Posterior vena cava (tissue), 2 donors: ENCODE results near the gene WSB2. TPM values are rescaled to one million over a fixed set of nuclear protein-coding genes. Genes with fewer than 3 reads are reported as not detected.
"Not testable (repeated sequence)": the region's sequence is repeated elsewhere in the genome, so short reads cannot be mapped to it uniquely, and the experiment has no call there.

Experiments
- DNase-seq: peaks from one replicate; pipeline ENCODE4 v3.0.0-alpha.2; 2020; ENCODE audit warnings: low spot score
- intact Hi-C, 2 donors: fragments of 100-400 bp; cut with DNase I; formaldehyde crosslinking; loops; one replicate each; pipeline versions ENCODE4 v1.14.1 to v1.14.2; 2022 to 2023
- long read RNA-seq, 2 donors: library from polyadenylated mRNA; unstranded; transcript quantifications; one replicate each; pipeline ENCODE4 v2.0.0, GENCODE V29; 2020 to 2021
- total RNA-seq, 2 donors: library from RNA; stranded (reverse); fragmentation: NEBNext Ultra II Directional; extraction: Animal tissue kit (Norgen Biotek cat#: 25700); gene quantifications; one replicate each; pipeline ENCODE4 v1.2.1, GENCODE V29; 2021
- donor health status: DM: yes; HTN: yes; CAD: no.
- donor health status: DM: yes; HTN: yes; CAD: no.

The WSB2 gene
- 100 to 1,000 TPM in 1 of 2 donors, 10 to 100 TPM in 1; 73.1 to 107 TPM for total RNA-seq
- long read RNA-seq, donor 1, transcript WSB2-201 (9 exons, 2,646 nt) = major isoform, 25 of 45 reads
- long read RNA-seq, donor 1, partial matches to known transcripts = 16 of 45 reads
- long read RNA-seq, donor 1, other reads (novel, unspliced or antisense) = 4 of 45 reads
- long read RNA-seq, donor 2, transcript WSB2-201 (9 exons, 2,646 nt) = major isoform, 14 of 59 reads
- long read RNA-seq, donor 2, partial matches to known transcripts = 36 of 59 reads
- long read RNA-seq, donor 2, other reads (novel, unspliced or antisense) = 7 of 59 reads

DNA sequence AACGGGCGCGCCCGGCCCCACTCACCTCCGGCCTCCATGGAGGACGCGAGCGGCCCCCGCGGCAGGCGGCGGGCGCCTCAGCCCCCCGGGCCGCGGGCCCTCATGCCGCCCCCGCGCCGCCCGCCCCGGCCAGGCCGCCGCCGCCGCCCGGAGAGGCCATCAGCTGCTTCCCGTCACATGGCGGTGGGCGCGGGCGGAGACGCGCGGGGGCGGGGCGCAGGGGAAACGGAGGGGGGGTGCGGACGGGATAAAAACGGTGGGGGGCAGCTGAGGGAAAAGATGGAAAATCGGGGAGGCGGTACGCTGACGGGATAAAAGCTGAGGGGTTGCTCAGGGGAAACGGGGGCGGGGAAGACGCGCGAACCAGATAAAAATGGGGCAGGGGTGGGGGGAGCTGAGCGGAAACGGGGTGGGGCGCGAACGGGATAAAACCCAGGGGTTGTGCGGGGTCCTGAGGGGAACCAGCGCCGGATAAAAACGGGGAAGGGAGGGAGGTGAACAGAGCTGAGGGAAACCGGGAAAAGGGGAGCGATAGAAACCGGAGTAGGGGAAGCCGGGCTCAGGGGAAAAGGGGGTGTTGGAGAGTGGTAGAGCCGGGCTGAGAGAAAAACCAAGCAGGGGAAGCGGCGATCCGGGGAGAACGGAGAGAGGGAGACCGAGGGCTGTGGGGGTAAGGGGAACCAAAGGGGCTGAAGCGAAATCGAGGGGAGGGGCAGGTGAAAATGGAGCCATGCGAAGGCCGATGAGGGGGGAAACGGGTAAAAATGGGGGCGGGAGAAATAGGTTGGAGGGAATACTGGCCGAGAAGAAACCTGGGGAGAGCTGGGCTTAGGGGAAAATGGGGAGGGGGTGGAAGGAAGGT is at the start of gene WSB2:
TSS of gene WSB2 (minus strand) at position 169 of the 862 bp plus-strand sequence. CDS start at position 38, 131 bp downstream.
- DNase-seq = peak; percentile 93
- intact Hi-C loops = no loop called here

- intact Hi-C loops = no loop called here
- DNase-seq = no peak
Measured at GRCh38 chr12:118109088-118109487, 48.1 kb upstream of the WSB2 start.

DNA sequence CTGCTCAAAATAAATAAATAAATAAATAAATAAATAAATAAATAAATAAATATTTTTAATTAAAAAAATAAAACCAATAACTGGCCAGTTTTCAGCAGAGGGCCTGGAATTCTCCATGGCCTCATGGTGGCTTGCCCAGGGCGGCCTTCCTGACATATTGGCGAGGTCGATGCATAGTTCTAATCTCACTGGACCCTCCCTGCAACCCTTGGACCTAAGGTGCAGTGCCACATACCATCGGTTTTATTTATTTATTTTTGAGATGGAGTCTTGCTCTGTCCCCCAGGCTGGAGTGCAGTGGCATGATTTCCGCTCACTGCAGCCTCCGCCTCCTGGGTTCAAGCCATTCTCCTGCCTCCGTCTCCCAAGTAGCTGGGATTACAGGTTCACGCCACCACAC is 46.7 kb upstream of the WSB2 start:
- no peak for DNase-seq
- intact Hi-C loops = no loop called here

DNA sequence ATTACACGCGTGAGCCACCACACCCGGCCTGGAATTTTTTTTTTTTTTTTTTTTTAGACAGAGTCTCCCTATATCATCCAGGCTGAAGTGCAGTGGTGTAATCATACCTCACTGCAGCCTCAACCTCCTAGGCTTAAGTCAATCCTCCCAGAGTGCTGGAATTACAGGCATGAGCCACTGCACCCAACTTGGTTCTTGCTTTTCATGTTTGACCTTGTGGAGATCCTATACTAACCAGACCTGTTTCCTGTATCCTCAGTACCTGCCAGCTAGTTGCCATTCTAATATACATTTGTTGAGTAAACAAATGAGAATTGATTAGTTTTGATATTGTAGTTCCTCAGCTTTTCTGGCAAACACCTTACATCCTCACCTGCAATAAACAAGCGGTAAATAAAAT is 46.0 kb upstream of the WSB2 start:
- DNase-seq = no peak
- intact Hi-C loops = no loop called here

DNA sequence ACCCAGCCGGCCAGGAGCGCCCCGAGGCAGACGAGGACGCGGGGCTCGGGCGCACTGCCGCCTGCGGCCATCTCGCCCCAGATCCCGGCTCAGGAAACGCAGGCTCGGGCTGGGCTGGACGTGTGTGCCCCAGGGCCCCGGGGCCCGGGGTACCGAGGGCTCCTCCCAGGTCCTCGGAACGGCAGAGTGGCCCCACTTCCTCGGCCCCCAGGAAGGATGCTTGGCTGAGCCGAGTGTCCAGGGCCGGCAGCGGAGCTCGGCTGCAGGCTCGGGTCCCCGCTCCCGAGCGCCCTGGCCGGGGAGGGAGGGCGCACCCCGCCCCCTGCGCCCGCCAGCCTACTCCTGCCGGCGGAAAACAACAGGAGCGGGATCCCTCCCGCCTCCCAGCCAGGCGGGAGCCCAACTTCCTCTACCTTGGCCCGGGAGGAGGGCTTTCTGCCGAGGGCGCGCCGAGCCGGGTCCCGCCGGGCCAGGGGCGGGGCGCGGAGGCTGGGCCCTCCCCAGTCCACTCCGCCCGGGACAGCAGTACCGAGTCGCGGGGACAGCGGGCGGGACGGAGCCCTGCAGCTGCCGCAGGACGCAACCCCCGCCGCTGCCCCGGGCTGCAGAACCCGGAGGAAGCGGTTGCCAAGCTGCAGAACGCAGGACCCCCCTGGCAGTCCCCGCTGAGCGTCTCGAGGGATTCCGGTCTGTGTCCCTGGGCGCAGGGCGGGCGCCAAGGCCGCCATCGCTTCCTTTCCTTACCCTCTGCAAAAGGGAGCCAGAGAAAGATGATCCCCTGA is 42.8 kb upstream of the WSB2 start, which contains the start of gene VSIG10:
TSS of gene VSIG10 (minus strand) at position 411 of the 782 bp plus-strand sequence. CDS start at position 71, 340 bp downstream.
- peak; percentile 83 for DNase-seq
- intact Hi-C loops = no loop called here

DNA sequence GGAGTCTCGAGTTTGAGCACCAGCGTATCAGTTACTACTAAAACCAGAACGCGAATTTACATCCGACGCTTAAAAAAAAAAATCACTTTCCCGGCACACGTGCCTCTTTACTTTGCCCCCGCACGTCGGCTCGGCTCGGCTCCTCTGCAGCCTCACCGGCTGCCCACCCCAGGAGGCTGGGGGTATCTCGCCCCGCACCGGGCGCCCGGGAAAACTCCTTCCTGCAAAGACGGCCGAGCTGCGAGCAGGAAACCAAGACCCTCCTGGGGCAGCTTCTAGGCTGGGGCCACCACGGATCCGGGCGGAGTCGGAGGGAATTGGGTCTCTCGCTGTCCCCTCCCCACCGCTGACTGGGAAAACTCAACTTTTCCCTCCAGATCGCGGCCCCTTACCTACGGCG is 42.2 kb upstream of the WSB2 start:
- intact Hi-C loops = no loop called here
- peak; percentile 85 for DNase-seq

DNA sequence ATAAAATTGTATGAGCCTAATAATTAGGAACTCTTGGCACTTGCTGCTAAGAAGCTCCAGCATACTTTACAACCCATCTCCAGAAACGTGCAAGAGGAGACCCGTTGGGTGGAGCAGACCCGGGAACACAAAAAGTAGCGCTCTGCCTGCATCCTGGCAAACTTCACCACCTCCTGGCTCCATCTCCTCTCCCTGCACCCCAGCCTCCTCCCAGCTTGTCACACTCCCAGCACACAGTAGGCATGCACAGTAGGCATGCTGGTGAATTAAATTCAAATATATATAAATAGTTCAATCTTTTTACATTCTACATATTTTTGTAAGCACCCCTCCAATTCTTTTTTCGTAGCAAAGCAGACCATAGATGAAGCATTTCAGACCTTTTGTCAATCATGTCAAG is 41.6 kb upstream of the WSB2 start:
- DNase-seq = no peak
- intact Hi-C loops = no loop called here

GRCh38 chr12:118102070-118102469 is 41.1 kb upstream of the WSB2 start:
- DNase-seq = no peak
- intact Hi-C loops = no loop called here

- intact Hi-C loops = no loop called here
- no peak for DNase-seq
Measured at GRCh38 chr12:118101051-118101450, 40.1 kb upstream of the WSB2 start.

DNA sequence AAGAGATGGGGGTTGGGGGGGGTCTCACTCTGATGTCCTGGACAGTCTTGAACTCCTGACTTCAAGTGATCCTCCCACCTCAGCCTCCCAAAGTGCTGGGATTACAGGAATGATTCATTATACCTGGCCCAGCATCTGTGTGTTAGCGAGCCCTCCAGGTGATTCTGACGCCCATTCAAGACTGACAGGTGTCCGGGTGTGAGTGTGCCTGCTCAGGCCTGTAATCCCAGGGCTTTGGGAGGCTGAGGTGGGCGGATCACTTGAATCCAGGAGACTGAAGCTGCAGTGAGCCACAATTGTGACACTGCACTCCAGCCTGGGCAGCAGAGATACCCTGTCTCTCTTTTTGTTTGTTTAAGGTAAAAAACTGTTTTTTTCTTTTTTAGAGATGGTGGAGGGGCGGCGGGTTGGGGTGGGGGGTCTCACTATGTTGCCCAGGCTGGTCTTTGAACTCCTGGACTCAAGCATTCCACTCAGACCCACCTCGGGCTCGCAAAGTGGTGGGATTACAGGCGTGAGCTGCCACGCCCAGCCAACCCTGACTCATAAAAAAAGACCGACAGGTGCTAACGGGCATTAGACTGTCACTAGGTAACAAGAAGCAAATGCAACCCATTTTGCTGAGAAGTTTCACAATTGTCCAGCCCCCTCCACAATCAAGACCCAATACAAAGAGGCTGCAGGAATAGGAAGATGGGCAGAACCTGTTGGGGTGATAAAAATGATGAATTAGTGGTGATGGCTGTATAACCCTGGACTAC is 38.1 kb upstream of the WSB2 start:
- no peak for DNase-seq
- intact Hi-C loops = no loop called here

- intact Hi-C loops = no loop called here
- no peak for DNase-seq
Measured at GRCh38 chr12:118098401-118098800, 37.4 kb upstream of the WSB2 start.

DNA sequence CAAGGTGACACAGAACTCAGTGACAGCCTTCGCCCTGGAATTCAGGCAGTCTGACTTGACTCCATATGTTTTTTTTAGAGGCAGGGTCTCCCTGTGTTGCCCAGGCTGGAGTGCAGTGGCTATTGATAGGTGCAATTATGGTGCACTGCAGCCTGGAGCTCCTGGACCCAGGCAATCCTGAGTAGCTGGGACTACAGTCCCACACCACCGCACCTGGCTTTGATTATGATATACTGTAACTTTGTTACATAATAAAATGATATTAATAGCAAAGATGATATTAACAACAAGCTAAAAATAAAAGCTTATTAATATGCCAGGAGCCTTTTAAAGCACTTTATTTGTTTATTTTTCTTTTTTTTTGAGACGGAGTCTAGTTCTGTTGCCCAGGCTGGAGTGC is 33.1 kb upstream of the WSB2 start:
- intact Hi-C loops = no loop called here
- DNase-seq = no peak

GRCh38 chr12:118089782-118090181 is 28.8 kb upstream of the WSB2 start:
- no peak for DNase-seq
- intact Hi-C loops = no loop called here

GRCh38 chr12:118082161-118082560 is 21.2 kb upstream of the WSB2 start:
- DNase-seq = no peak
- intact Hi-C loops = loop anchor here in 1 of 2 donors (5.0 kb wide), 1 partner anchor 1670 kb away; no protein-coding TSS in a partner anchor

- intact Hi-C loops = loop anchor here in 1 of 2 donors (5.0 kb wide), 1 partner anchor 1671 kb away; no protein-coding TSS in a partner anchor
- DNase-seq = not testable (repeated sequence)
Measured at GRCh38 chr12:118081521-118081920, 20.5 kb upstream of the WSB2 start.

DNA sequence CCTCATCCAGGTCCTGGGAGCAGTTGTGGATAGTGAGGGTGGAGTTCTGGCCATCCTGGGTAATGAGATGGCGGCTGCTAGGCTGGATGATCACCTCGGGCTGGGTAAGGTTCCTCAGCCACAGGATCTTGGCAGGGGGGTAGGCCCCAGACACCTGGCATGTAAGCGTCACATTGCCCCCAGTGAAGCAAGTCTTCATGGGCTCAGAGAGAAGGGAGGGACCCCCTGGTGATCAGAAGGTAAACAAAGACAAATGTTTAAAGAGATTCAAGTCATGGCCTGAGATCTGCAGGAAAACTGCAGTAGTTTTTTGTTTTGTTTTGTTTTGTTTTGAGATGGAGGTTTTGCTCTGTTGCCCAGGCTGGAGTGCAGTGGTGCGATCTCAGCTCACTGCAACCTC is 12.8 kb upstream of the WSB2 start:
- intact Hi-C loops = no loop called here
- no peak for DNase-seq

DNA sequence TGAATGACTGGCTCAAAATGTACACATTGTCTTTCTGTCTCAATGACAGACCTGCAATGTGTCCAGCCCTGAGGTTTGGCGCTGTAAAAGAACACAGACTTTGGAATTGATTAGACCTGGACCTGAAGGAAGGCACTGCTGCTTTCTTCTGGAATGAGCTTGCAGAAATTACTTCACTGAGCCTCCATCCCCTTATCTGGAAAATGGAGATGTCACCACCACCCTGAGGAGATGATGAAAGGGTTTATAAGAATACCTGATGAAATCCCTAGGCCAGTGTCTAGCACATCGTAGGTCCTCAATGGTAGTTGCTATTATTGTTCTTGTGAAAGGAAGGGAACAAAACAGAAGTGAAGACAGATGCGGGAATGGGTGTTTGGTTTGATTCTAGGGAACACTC is 9.7 kb upstream of the WSB2 start:
- intact Hi-C loops = no loop called here
- no peak for DNase-seq

DNA sequence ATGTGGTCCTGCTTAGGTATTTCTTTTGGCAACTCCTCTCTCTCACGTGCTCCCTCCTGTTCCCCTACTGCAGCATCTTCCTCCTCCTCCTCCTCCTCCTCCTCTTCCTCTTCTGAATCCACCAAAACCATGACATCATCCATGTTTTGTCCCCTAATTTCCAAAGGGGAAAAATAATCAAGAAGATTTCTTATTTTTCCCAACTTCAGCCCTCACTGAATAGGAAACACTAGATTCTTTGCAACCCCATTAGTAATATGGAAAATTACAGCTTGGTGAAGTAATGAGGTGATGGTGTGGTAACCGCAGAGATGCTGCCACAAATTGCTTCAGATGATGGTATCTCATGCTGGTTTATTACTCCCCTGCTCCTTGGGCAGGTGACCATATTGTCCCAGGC is 7.5 kb upstream of the WSB2 start:
- intact Hi-C loops = no loop called here

GRCh38 chr12:118065380-118065779 is 4.4 kb upstream of the WSB2 start:
- no peak for DNase-seq
- intact Hi-C loops = no loop called here

More for the DNA sequence above, 7.5 kb upstream of the WSB2 start:
- DNase-seq = no peak
